NCI-H146 treated with DMSO at 0.1 percent for 48 hours (cell line): ENCODE measurements around the gene ZNF248.
"Not testable (repeated sequence)": the region's sequence is repeated elsewhere in the genome, so short reads cannot be mapped to it uniquely, and the experiment has no call there.

Experiments
- DNase-seq: peaks from one replicate; lab custom pipeline; 2025; ENCODE audit not compliant: unreplicated experiment; lab: John Stamatoyannopoulos, UW

ZNF248 gene

GRCh38 chr10:37747081-37747480, 110.3 kb downstream of the ZNF248 start:
- no peak for DNase-seq

- no peak for DNase-seq
Measured at GRCh38 chr10:37741831-37742230, 115.6 kb downstream of the ZNF248 start.

GRCh38 chr10:37739181-37739580, 118.2 kb downstream of the ZNF248 start:
- no peak for DNase-seq

GRCh38 chr10:37738241-37738640, 119.2 kb downstream of the ZNF248 start:
- DNase-seq, result not testable (repeated sequence)

- DNase-seq, result no peak
Measured at GRCh38 chr10:37737336-37737735, 120.1 kb downstream of the ZNF248 start.

- no peak for DNase-seq
Measured at GRCh38 chr10:37736120-37736519, 121.3 kb downstream of the ZNF248 start.

- no peak for DNase-seq
Measured at GRCh38 chr10:37734971-37735370, 122.4 kb downstream of the ZNF248 start.
